Smooth muscle cell (in vitro differentiated cells): Measurements from ENCODE around the gene CD300C. TPM values are rescaled to one million over a fixed set of nuclear protein-coding genes. Genes with fewer than 3 reads are reported as not detected.

Experiments used
- DNase-seq: peaks from one replicate; lab custom pipeline; 2025; ENCODE audit not compliant: unreplicated experiment; lab: John Stamatoyannopoulos, UW
- H2AFZ ChIP-seq: fragments of 200-600 bp; sonication (generic); 2 replicates; pipeline ENCODE4 v1.6.0; 2016; ENCODE audit warnings: antibody characterized with exemption, low read depth, mild to moderate bottlenecking
- H3F3A ChIP-seq: fragments of 200-600 bp; sonication (generic); 2 replicates; pipeline ENCODE4 v1.6.0; 2017; ENCODE audit warnings: antibody characterized with exemption, low read depth
- H3K27ac ChIP-seq: fragments of 200-600 bp; sonication (generic); 2 replicates; pipeline ENCODE4 v1.5.1; 2016; ENCODE audit warnings: low read depth, mild to moderate bottlenecking
- H3K27me3 ChIP-seq: fragments of 200-600 bp; sonication (generic); 2 replicates; pipeline ENCODE4 v1.6.1; 2016; ENCODE audit warnings: low read depth, mild to moderate bottlenecking
- H3K36me3 ChIP-seq: fragments of 200-600 bp; sonication (generic); 2 replicates; pipeline ENCODE4 v1.5.1; 2016; ENCODE audit warnings: low read depth
- H3K4me1 ChIP-seq: fragments of 200-600 bp; sonication (generic); 2 replicates; pipeline ENCODE4 v1.5.1; 2016; ENCODE audit warnings: low read depth
- H3K4me2 ChIP-seq: fragments of 200-600 bp; sonication (generic); 2 replicates; pipeline ENCODE4 v1.6.0; 2016; ENCODE audit warnings: mild to moderate bottlenecking
- H3K4me3 ChIP-seq: fragments of 200-600 bp; sonication (generic); 2 replicates; pipeline ENCODE4 v1.5.1; 2016; ENCODE audit warnings: mild to moderate bottlenecking
- H3K79me2 ChIP-seq: fragments of 200-600 bp; sonication (generic); 2 replicates; pipeline ENCODE4 v1.6.0; 2016; ENCODE audit warnings: low read depth, mild to moderate bottlenecking
- H3K9ac ChIP-seq: fragments of 200-600 bp; sonication (generic); 2 replicates; pipeline ENCODE4 v1.6.0; 2016; ENCODE audit warnings: low read depth
- H3K9me3 ChIP-seq: fragments of 200-600 bp; sonication (generic); replicated peaks from 2 replicates; pipeline ENCODE4 v1.5.1; 2016; ENCODE audit warnings: low read depth
- H4K20me1 ChIP-seq: fragments of 200-600 bp; sonication (generic); 2 replicates; pipeline ENCODE4 v1.6.0; 2016; ENCODE audit warnings: low read depth
- WGBS: methylation state at CpG from one replicate; pipeline ENCODE4 v1.1.7; 2016; ENCODE audit warnings: low lambda C conversion rate; 5-methylcytosine and 5-hydroxymethylcytosine counted together
- polyA plus RNA-seq: library from polyadenylated mRNA; unstranded; fragments of >200 nt; fragmentation: Nextera tagmentation; extraction: Ambion mirVana; gene quantifications from 2 replicates; pipeline ENCODE4 v1.2.1, GENCODE V29; 2016
- total RNA-seq: library from RNA; depleted of rRNA; stranded (reverse); fragments of >200 nt; gene quantifications from 2 replicates; pipeline ENCODE4 v1.2.3, GENCODE V29; 2014
- TF ChIP-seq, protein P1 (sequence below): fragments of 200-600 bp; sonication (generic); IDR thresholded peaks from 2 replicates; pipeline ENCODE4 v1.5.1; 2017; ENCODE audit warnings: borderline replicate concordance, mild to moderate bottlenecking, antibody characterized with exemption; ENCODE audit not compliant: insufficient read depth, poor library complexity, severe bottlenecking

Gene CD300C
- total and polyA plus RNA-seq, 2 experiments from 2014 or later: not detected

DNA sequence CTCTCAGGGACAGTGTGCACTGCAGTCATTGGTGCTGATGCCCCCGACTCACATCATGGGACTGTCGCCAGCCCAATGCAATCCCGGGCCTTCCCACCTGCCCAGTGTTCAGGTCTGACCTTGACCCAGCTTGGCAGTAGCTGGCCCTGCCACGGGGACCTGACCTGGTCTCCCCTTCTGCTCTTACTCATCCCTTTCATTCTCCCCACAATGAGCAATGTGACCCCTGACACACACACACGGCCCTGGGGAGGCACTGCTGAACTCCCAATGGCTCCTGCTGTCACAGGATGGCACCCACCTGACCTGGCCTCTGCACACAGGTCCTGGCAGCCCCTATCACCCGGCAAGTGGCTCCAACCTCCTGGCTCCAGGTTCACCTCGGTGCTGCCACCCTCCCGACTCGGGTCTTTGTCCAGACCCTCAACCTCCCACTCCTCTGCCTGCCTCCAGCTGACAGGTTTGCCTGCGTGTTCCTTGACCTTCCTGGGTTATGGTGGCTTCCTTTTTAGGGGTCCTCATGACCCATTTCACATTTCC is 6.6 kb downstream of the CD300C start:
- Histone ChIP-seq H3K36me3 (no peaks in the 10 kb centered on the region), H4K20me1 (no peaks in the 10 kb centered on the region), H3K4me3 (no peak overlapping the region), H2AFZ (no peak overlapping the region), H3K4me1 (no peaks in the 10 kb centered on the region), H3K79me2 (no peaks in the 10 kb centered on the region), H3K9me3 (no peaks in the 10 kb centered on the region), H3K4me2 (no peak overlapping the region), H3K9ac (no peak overlapping the region), H3K27ac (no peak overlapping the region), H3K27me3 (peaks cover 34% of the 10 kb centered on the region), H3F3A (no peaks in the 10 kb centered on the region)
- TF ChIP-seq, protein P1, sequence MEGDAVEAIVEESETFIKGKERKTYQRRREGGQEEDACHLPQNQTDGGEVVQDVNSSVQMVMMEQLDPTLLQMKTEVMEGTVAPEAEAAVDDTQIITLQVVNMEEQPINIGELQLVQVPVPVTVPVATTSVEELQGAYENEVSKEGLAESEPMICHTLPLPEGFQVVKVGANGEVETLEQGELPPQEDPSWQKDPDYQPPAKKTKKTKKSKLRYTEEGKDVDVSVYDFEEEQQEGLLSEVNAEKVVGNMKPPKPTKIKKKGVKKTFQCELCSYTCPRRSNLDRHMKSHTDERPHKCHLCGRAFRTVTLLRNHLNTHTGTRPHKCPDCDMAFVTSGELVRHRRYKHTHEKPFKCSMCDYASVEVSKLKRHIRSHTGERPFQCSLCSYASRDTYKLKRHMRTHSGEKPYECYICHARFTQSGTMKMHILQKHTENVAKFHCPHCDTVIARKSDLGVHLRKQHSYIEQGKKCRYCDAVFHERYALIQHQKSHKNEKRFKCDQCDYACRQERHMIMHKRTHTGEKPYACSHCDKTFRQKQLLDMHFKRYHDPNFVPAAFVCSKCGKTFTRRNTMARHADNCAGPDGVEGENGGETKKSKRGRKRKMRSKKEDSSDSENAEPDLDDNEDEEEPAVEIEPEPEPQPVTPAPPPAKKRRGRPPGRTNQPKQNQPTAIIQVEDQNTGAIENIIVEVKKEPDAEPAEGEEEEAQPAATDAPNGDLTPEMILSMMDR: no peak
- WGBS: 85% methylated on average over 10 of the region's 10 CpGs
- DNase-seq: no peak

DNA sequence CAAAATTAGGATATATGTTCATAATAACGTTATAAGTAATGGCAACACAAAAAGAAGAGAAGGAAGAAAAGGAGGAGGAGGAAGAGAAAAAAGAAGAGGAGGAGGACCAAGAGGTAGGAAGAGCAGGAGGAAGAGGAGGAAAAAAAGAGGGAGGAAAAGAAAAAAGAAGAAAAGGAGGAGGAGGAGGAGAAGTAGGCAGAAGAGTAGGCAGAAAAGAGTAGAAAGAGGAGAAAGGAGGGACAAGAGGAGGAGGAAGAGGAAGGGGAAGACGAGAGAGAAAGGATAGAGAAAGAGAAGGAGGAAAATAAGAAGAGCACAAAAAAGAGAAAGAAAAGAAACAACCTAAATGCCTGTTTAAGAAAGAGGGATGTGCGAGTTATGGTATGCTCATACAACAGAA is 9.0 kb downstream of the CD300C start:
- TF ChIP-seq, protein P1: no peak
- H3F3A ChIP-seq: no peaks in the 10 kb centered on the region

DNA sequence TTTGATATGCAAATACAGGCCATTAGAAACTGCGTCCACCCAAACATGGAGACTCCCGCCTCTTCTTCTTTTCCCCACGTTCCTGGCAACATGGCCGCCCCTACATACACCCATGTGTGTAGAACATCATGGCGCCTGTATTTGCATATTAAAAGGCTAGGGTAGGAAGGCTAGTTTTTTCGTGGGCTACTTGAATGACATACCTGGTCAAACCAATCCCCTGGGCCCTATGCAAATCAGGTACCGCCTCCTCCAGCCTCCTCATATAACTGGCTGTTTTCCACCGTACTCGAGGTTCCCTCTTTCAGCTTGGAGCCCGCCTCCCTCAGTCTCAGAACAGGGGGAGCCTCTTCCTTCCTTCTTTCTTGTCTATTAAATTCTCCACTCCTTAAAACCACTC is 13.8 kb downstream of the CD300C start:
- H3K4me3 ChIP-seq: no peak overlapping the region
- no peaks in the 10 kb centered on the region for H3K4me1 ChIP-seq
- H3K4me2 ChIP-seq: no peak overlapping the region
- TF ChIP-seq, protein P1: no peak
- no peak for DNase-seq
- no peaks in the 10 kb centered on the region for H3K79me2 ChIP-seq
- H3F3A ChIP-seq: no peaks in the 10 kb centered on the region
- H3K9ac ChIP-seq: no peak overlapping the region
- no peak overlapping the region for H2AFZ ChIP-seq
- H3K9me3 ChIP-seq: no peaks in the 10 kb centered on the region
- H4K20me1 ChIP-seq: no peaks in the 10 kb centered on the region
- WGBS: 70% methylated on average over 10 of the region's 10 CpGs
- H3K27me3 ChIP-seq: peaks cover 14% of the 10 kb centered on the region
- H3K36me3 ChIP-seq: no peaks in the 10 kb centered on the region
- H3K27ac ChIP-seq: no peak overlapping the region

More for the DNA sequence above, 9.0 kb downstream of the CD300C start:
- Histone ChIP-seq H2AFZ (no peak overlapping the region), H3K36me3 (no peaks in the 10 kb centered on the region), H4K20me1 (no peaks in the 10 kb centered on the region), H3K4me1 (no peaks in the 10 kb centered on the region), H3K27me3 (peaks cover 34% of the 10 kb centered on the region), H3K4me2 (no peak overlapping the region), H3K4me3 (no peak overlapping the region), H3K9me3 (no peaks in the 10 kb centered on the region), H3K9ac (no peak overlapping the region), H3K27ac (no peak overlapping the region), H3K79me2 (no peaks in the 10 kb centered on the region)
- 78% methylated on average over 3 of the region's 3 CpGs for WGBS
- no peak for DNase-seq

DNA sequence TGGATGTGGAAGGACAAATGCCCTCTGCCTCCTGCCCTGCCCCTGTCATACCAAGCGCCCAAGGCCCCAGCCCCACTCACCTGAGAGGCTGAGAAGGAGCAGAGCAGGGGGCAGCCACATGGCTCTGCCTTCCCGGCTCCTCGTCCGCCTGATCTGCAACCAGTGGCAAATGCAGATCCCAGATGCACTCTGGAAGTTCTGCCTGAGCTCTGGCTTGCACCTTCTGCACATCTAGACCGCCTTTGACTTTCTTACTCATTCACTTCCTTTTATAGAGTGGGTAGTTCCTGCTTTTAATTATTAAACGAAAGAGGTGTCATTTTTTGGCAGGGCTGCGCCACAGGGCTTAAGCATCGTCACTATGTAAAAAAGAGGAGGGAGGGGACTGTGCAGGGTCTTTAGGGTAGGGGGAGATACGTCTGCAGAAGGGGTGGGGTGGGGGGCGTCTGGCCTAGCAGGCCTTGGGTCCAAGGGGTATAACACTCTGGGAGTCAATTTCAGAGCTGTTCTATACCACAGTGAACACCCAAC is 14.6 kb downstream of the CD300C start, which contains the start of gene CD300LB:
CD300LB (minus strand) TSS at position 245 of the 531 bp plus-strand sequence; CDS start at position 120, 125 bp downstream.
- no peaks in the 10 kb centered on the region for H3K36me3 ChIP-seq
- H3K9me3 ChIP-seq: no peaks in the 10 kb centered on the region
- 80% methylated on average over 10 of the region's 10 CpGs for WGBS
- no peaks in the 10 kb centered on the region for H3F3A ChIP-seq
- no peak within 1 kb of the TSS for H3K4me2 ChIP-seq
- no peak within 1 kb of the TSS for H2AFZ ChIP-seq
- no peak within 1 kb of the TSS for H3K4me3 ChIP-seq
- H3K79me2 ChIP-seq: no peaks in the 10 kb centered on the region
- H3K9ac ChIP-seq: no peak within 1 kb of the TSS
- no peak for DNase-seq
- no peaks in the 10 kb centered on the region for H4K20me1 ChIP-seq
- H3K4me1 ChIP-seq: no peaks in the 10 kb centered on the region
- H3K27me3 ChIP-seq: peaks cover 7% of the 10 kb centered on the region
- no peak within 1 kb of the TSS for H3K27ac ChIP-seq
- TF ChIP-seq, protein P1: no peak
